ENCODE measurements around the gene TNS3. TPM values are rescaled to one million over a fixed set of nuclear protein-coding genes. Genes with fewer than 3 reads are reported as not detected.

Gene TNS3
- total and polyA plus RNA-seq, 2 of the 13 experiments (the other 11 are each of a cell fraction or from before 2014, with no cell fraction given) = 52.9 to 55.7 TPM

- TF ChIP-seq ZNF280D (CRISPR knock-in tag; IDR thresholded peaks at IDR 0.05) (no peak), ZNF18 (CRISPR knock-in tag; IDR thresholded peaks at IDR 0.05; ENCODE audit: insufficient replicate concordance) (peak; percentile 65), ZNF800 (CRISPR knock-in tag; IDR thresholded peaks at IDR 0.05) (no peak), HOXA3 (CRISPR knock-in tag; IDR thresholded peaks at IDR 0.05) (peak; percentile 55), ZNF460 (CRISPR knock-in tag; IDR thresholded peaks at IDR 0.05; ENCODE audit: borderline replicate concordance) (no peak; the same call in 1 of the 2 replicates), CTCF (CRISPR knock-in tag; IDR thresholded peaks at IDR 0.05) (0 out of 2 replicates have a peak, but pooled peaks have one; percentile 3), PRDM10 (CRISPR knock-in tag; IDR thresholded peaks at IDR 0.05; ENCODE audit: low read depth) (0 out of 2 replicates have a peak, but pooled peaks have one; percentile 49), MTA1 (CRISPR knock-in tag; IDR thresholded peaks at IDR 0.05; ENCODE audit: borderline replicate concordance) (peak; percentile 76; the same call in 1 of the 2 replicates), ZKSCAN8 (CRISPR knock-in tag; IDR thresholded peaks at IDR 0.05; ENCODE audit: borderline replicate concordance) (peak; percentile 56; the same call in 1 of the 2 replicates), ZNF766 (CRISPR knock-in tag; IDR thresholded peaks at IDR 0.05; ENCODE audit: borderline replicate concordance) (no peak), ZIK1 (CRISPR knock-in tag; IDR thresholded peaks at IDR 0.05; ENCODE audit: borderline replicate concordance, low read depth) (no peak), HINFP (CRISPR knock-in tag; IDR thresholded peaks at IDR 0.05; ENCODE audit: low read depth) (peak; percentile 52; the same call in 1 of the 2 replicates)
These were observed 10.4 kb downstream of the TNS3 start (continued) for GRCh38 chr7:47571331-47572093.

All from HepG2 (cell line).